Activated naive CD8-positive, alpha-beta T cell treated with anti-CD3 and anti-CD28 coated beads, Interleukin-2, amount 50 U/mL, for 24 hours (primary cell): ENCODE results near the gene DEFB131B.

ENCODE experiments used
- ATAC-seq: fragments of 150-1000 bp; cut with Tn5 transposase; one replicate; pipeline ENCODE4 v1.10.0; 2021
- DNase-seq: peaks from one replicate; pipeline ENCODE4 v3.0.0; 2021
- H3K27ac Mint-ChIP-seq: one replicate; pipeline ENCODE4 v1.8.0; 2021; ENCODE audit warnings: mild to moderate bottlenecking, mixed read lengths
- H3K27me3 Mint-ChIP-seq: one replicate; pipeline ENCODE4 v1.8.0; 2021; ENCODE audit warnings: mixed read lengths
- H3K36me3 Mint-ChIP-seq: one replicate; pipeline ENCODE4 v1.8.0; 2021; ENCODE audit warnings: low read depth, mixed read lengths
- H3K4me1 Mint-ChIP-seq: one replicate; pipeline ENCODE4 v1.8.0; 2021; ENCODE audit warnings: mixed read lengths
- H3K4me3 Mint-ChIP-seq: one replicate; pipeline ENCODE4 v1.8.0; 2021; ENCODE audit warnings: mild to moderate bottlenecking, moderate library complexity, mixed read lengths
- H3K9me3 Mint-ChIP-seq: one replicate; pipeline ENCODE4 v1.8.0; 2021; ENCODE audit warnings: mixed read lengths

The DEFB131B gene

GRCh38 chr11:71929491-71929890 lies 51.2 kb downstream of the DEFB131B start:
- Mint-ChIP-seq H3K36me3 (peaks cover 14% of the 10 kb centered on the region), H3K9me3 (no peaks in the 10 kb centered on the region), H3K4me1 (peaks cover 52% of the 10 kb centered on the region), H3K27me3 (no peaks in the 10 kb centered on the region), H3K4me3 (peak overlapping the region; percentile 99), H3K27ac (peak overlapping the region; percentile 98)
- ATAC-seq (no peak), DNase-seq (no peak)

DNA sequence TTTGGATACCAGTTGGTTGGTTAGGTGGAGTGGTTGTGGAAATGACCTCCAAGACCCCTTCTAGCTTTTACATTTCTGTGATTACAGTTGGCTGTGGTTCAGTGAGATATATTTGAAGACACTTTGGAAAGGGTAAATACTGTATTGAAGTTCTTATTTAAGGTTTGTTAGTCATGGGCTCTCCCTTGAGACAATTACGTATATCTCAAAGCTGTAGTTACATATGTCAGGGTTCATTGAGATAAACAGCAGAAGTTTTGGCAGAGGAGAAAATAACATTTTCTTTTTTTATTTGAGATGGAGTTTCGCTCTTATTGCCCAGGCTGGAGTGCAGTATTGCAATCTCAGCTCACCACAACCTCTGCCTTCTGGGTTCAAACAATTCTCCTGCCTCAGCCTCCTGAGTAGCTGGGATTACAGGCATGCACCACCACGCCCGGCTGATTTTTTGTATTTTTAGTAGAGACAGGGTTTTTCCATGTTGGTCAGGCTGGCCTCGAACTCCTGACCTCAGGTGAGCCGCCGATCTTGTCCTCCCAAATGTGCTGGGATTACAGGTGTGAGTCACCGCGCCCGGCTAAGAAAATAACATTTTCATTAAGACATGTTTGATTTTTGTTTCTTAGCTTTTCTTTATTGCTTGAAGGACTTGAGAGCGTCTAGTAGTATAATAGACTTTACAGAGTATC lies 52.4 kb downstream of the DEFB131B start:
- H3K27ac Mint-ChIP-seq = peak overlapping the region; percentile 49
- ATAC-seq (no peak), DNase-seq (no peak)
- peaks cover 7% of the 10 kb centered on the region for H3K36me3 Mint-ChIP-seq
- no peaks in the 10 kb centered on the region for H3K9me3 Mint-ChIP-seq
- peak overlapping the region; percentile 99 for H3K4me3 Mint-ChIP-seq
- no peaks in the 10 kb centered on the region for H3K27me3 Mint-ChIP-seq
- peaks cover 58% of the 10 kb centered on the region for H3K4me1 Mint-ChIP-seq

DNA sequence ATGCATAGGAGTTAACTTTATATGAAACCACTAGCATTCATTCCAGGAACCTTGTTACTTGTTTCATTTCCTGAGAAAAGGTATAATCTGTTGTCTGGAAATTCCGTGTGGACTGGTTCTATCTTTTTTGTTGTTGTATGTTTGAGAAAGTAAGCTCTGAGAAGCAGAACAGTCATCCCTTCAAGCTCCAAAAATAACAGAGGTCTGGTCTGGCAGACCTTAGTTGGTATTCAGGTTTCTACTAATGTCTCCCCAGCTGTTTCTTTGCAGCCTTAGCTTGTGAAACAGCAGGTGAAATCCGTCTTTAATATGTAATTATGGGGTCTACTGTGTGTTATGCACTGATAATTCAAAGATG lies 53.0 kb downstream of the DEFB131B start:
- Mint-ChIP-seq H3K27me3 (no peaks in the 10 kb centered on the region), H3K4me3 (peak overlapping the region; percentile 99), H3K36me3 (peaks cover 6% of the 10 kb centered on the region), H3K27ac (peak overlapping the region; percentile 49), H3K4me1 (peaks cover 58% of the 10 kb centered on the region), H3K9me3 (no peaks in the 10 kb centered on the region)
- no peak for ATAC-seq
- DNase-seq = no peak

DNA sequence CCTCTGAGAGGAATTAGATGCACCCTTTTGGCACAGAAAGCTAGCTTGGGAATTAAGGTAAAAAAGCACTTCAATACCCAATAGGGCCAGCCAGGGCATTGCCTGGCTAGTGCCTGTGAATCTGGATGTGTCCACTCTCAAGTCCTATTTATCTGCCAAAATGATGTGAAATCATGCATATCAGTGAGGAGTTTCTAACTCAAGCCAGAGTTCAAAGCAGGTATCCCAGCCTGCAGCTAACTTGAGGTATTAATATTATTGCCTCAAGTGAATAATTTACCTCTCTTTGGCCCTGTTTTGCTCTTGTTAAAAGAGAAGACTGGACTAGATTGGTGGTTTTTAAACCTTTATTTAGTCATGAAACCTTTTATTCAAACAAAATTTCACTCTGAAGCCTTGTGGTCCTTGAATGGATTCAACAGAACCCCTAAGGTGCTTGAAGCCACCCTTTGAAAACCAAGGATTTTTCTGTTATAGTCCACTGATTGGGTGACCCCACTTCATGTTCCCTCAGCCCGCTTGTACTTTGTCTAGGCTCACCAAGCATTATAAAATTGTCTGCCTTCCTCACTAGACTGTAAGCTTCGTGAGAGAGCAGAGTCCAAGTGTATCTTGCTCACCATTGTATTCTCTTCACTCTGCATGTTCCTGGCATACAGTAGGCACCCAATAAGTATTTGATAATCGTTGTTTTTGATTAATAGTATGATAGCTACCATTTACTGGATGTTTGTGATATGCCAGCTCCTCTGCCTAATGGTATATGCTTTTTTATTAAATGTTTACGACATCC lies 55.1 kb downstream of the DEFB131B start:
- no peak for DNase-seq
- H3K36me3 Mint-ChIP-seq = peaks cover 9% of the 10 kb centered on the region
- H3K4me1 Mint-ChIP-seq = peaks cover 49% of the 10 kb centered on the region
- no peak overlapping the region for H3K4me3 Mint-ChIP-seq
- no peaks in the 10 kb centered on the region for H3K9me3 Mint-ChIP-seq
- H3K27me3 Mint-ChIP-seq = no peaks in the 10 kb centered on the region
- ATAC-seq = no peak
- H3K27ac Mint-ChIP-seq = no peak overlapping the region
